Measurements from ENCODE around the gene FAM47E. TPM values are rescaled to one million over a fixed set of nuclear protein-coding genes. Genes with fewer than 3 reads are reported as not detected.

The FAM47E gene
- total RNA-seq, 1 donor, result 0.86 TPM

DNA sequence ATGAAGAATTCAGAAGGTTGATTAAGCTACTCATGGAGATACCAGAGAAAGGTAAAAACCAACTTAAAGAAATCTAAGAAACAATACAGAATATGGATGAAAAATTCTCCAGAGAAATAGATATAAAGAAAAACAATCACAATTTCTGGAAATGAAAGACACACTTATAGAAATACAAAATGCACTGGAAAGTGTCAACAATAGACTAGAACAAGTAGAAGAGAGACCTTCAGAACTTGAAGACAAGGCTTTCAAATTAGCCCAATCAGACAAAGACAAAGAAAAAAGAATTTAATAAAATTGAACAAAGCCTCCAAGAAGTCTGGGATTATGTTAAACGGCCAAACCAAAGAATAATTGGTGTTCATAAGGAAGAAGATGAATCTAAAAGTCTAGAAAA lies 64.6 kb downstream of the FAM47E start:
- DNase-seq (ENCODE audit: low read depth), result no peak
- TF ChIP-seq, protein P1, sequence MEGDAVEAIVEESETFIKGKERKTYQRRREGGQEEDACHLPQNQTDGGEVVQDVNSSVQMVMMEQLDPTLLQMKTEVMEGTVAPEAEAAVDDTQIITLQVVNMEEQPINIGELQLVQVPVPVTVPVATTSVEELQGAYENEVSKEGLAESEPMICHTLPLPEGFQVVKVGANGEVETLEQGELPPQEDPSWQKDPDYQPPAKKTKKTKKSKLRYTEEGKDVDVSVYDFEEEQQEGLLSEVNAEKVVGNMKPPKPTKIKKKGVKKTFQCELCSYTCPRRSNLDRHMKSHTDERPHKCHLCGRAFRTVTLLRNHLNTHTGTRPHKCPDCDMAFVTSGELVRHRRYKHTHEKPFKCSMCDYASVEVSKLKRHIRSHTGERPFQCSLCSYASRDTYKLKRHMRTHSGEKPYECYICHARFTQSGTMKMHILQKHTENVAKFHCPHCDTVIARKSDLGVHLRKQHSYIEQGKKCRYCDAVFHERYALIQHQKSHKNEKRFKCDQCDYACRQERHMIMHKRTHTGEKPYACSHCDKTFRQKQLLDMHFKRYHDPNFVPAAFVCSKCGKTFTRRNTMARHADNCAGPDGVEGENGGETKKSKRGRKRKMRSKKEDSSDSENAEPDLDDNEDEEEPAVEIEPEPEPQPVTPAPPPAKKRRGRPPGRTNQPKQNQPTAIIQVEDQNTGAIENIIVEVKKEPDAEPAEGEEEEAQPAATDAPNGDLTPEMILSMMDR (IDR thresholded peaks at IDR 0.05; ENCODE audit: insufficient read depth, low read depth, low read length), result no peak
- H3K4me3 ChIP-seq (ENCODE audit: low read depth, low read length), result no peak overlapping the region

DNA sequence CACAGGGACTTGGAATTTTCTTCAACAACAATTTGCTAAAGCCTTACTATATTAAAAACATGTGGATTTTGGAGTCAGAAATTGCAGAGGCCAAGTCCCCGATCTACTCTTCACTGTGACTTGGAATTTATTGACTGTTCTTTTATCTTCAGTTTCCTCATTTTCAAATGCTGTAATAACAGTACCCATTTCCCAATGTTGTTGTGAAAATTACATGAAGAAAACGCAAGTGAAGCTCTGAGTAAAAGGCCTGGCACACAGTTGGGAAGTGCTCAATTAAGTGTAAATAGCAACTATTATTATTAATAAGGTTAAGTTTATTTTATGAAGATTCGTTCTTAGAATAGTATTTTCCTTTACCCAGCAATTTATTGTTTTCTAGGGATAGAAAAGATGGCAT lies 70.7 kb downstream of the FAM47E start:
- no peak overlapping the region for H3K4me3 ChIP-seq (ENCODE audit: low read depth, low read length)
- TF ChIP-seq, protein P1 (IDR thresholded peaks at IDR 0.05; ENCODE audit: insufficient read depth, low read depth, low read length), result no peak

DNA sequence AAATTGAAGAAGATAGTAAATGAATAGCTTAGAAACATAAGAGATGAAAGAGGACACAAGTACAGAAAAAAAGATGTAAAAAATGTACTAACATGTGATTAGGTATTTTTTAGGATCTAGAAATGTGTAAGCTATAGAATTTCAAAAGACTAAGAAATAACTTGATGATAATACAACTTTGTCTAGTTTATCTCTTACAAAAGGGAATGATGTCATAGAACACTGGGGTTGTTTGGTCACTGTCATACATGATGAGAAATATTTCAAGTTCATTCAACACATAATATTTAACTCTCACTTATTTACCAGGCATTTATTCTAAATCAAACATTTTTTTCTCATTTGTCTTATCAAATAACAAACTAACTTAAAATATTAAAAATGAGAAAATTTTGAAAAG lies 73.6 kb downstream of the FAM47E start:
- DNase-seq (ENCODE audit: low read depth), result no peak
- H3K4me3 ChIP-seq (ENCODE audit: low read depth, low read length), result no peak overlapping the region
- TF ChIP-seq, protein P1 (IDR thresholded peaks at IDR 0.05; ENCODE audit: insufficient read depth, low read depth, low read length), result no peak

More for the DNA sequence above, 70.7 kb downstream of the FAM47E start:
- DNase-seq (ENCODE audit: low read depth), result no peak

DNA sequence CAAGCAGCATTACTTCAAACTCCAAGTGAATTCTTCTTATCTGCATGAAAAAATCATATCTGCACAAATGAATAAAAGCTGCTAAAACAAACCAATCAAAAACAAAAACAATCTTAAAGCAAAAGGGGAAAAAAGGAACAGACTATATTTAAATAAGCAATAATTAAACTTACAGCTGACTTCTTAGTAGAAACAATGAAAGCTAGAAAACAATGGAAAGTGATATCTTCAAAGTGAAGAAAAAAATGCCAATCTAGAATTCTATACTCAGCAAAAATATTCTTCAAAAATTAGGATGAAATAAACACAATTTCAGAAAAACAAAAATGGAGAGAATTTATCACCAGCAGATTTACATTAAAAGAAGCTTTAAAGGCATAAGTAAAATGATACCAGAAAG lies 75.0 kb downstream of the FAM47E start:
- H3K4me3 ChIP-seq (ENCODE audit: low read depth, low read length), result no peak overlapping the region
- DNase-seq (ENCODE audit: low read depth), result no peak
- TF ChIP-seq, protein P1 (IDR thresholded peaks at IDR 0.05; ENCODE audit: insufficient read depth, low read depth, low read length), result no peak

Other genes starting within 250 kb of the FAM47E start
- not detected in 2 replicates for gene CXCL9, start 244.2 kb upstream of the FAM47E start, total RNA-seq
- under 0.01 and 0.86 TPM in 2 replicates for gene CXCL10, start 228.2 kb upstream of the FAM47E start, total RNA-seq
- gene CXCL11, start 215.7 kb upstream of the FAM47E start, total RNA-seq, result not detected in 2 replicates
- not detected in 2 replicates for gene ART3, start 177.0 kb upstream of the FAM47E start, total RNA-seq
- gene NUP54, start 103.3 kb upstream of the FAM47E start, total RNA-seq, result 47.7 and 67.4 TPM in 2 replicates
- gene SCARB2, start 37.9 kb upstream of the FAM47E start, total RNA-seq, result 144 and 181 TPM in 2 replicates
- 5.8 and 6.9 TPM in 2 replicates for gene STBD1, start 55.0 kb downstream of the FAM47E start, total RNA-seq
- under 0.01 and 0.43 TPM in 2 replicates for gene CCDC158, start 169.4 kb downstream of the FAM47E start, total RNA-seq
- 27.6 and 40.9 TPM in 2 replicates for gene SHROOM3, start 183.5 kb downstream of the FAM47E start, total RNA-seq